ENCODE results near the gene PGC.

DNA sequence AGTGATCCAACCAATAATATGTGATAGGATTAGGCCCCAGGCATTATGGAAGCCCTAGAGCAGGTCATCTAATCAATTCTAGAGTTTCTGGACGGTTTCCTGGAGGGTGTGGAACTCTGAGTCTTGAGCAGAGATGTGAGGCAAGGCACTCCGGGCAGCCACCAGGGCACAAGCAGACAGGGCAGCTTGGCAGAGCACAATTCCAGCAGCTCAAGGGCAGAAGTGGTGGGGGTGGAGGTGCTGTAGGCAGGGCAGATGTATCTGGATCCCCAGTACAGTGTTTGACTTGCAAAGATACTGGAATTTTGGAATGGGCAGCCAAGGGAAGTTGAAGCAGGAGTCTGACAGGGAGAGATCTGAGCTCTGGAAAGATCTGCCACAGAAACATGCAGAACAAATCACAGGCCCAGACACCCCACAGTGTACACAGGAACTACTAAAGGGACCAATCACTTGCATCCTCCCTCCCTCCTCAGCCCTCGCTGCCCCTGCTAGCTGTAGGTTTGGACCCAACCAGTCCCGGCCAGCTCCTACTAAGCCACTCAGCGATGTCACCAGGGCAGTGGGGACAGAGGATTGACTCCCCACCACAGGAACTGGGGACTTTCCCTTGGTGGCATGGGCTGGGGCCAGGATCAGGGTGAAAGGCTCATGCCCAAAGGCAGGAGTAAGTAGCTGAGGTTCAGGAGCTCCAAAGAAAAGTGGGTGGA, 58.8 kb downstream of the PGC start:
- TF ChIP-seq GATA2 (IDR thresholded peaks at IDR 0.05; ENCODE audit: low read depth, low read length) (no peak), GATA3 (IDR thresholded peaks at IDR 0.05; ENCODE audit: low read depth, low read length) (no peak)

All from SH-SY5Y (cell line).